Stimulated activated CD8-positive, alpha-beta memory T cell treated with anti-CD3 and anti-CD28 coated beads, Interleukin-7, amount 100 ng/mL, for 48 hours (primary cell): ENCODE results near the gene MAPK7.
"Not testable (repeated sequence)": the region's sequence is repeated elsewhere in the genome, so short reads cannot be mapped to it uniquely, and the experiment has no call there.

ENCODE experiments used
- DNase-seq, 2 donors: peaks; one replicate each; pipeline ENCODE4 v3.0.0-alpha.2; 2020; ENCODE audit warnings: low read depth in 1 of 2; ENCODE audit errors: extremely low read depth in 1 of 2

The MAPK7 gene

DNA sequence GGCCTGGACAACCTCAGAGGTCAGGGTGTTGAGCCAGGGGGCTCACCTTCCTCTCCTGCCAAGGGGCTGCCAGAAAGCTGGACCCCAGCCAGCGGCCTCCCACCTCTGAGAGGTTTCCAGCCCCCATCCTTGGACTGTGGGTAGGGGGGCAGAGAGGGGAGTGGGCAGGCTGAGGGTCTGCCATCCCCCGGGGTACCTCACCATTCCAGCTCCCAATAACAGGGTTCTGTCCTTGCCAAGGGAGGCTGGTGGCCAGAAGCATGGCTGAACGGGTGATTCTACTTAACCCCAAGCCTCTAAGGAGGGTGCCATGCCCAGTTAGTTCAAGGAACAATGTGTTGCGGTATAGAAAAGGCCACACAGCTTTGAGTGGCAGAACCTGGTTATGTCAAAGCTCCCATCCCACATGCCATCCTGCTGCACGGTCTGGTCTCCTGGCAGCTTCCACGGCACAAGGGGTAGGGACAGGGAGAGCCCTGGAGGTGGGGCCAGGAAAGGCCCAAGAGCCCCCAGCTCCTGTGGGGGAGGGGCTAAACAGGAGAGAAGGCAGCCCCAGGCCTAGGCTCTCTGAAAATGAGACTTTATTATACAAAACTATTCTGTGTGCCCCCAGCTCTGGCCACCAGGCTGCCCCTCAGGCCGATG, 35.6 kb upstream of the MAPK7 start:
- DNase-seq: no peak

DNA sequence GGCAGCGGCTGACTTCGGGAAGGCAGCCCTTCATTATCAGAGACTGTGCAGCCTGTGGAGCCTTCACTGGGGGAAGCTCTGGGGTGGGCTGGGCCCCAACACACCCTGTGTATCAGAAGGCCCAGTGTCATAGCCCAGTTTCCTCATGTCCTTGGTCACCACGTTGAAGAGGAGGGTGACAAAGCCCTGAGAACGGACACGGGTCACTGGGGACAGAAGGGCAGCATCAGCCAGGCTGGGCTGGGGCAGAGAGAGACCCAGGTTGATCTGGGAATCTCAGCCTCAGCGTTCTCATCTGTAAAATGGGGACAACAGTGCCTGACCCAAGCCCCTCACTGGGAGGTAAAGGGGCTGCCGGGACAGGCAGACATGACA, 35.1 kb upstream of the MAPK7 start:
- DNase-seq: no peak

DNA sequence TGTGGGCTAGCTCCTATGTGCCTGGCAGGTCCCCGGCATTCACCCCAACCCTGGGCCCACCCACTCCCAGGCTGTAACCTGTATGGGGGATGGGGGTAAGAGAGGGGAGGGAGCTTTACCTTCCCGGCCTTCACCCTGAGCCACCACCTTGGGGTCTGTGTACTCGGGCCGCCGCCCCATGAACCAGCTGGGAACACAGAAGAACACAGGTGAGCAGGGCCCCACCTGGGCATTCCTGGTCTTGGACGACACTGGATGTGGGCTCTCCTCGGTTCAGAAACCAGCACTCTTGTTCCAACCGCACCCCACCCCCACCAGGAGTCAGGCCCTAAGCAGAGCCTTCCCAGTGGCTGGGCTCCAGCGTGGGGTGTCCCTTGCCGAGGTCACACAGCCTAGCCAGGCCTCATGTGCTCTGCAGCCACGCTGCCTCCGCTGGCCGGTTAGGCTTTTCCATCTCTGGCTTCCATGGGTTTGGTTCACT, 34.6 kb upstream of the MAPK7 start:
- no peak for DNase-seq

- DNase-seq: no peak
Observed at GRCh38 chr17:19344311-19345066, 33.8 kb upstream of the MAPK7 start.

- DNase-seq: no peak
Observed at GRCh38 chr17:19345067-19345460, 33.2 kb upstream of the MAPK7 start.

DNA sequence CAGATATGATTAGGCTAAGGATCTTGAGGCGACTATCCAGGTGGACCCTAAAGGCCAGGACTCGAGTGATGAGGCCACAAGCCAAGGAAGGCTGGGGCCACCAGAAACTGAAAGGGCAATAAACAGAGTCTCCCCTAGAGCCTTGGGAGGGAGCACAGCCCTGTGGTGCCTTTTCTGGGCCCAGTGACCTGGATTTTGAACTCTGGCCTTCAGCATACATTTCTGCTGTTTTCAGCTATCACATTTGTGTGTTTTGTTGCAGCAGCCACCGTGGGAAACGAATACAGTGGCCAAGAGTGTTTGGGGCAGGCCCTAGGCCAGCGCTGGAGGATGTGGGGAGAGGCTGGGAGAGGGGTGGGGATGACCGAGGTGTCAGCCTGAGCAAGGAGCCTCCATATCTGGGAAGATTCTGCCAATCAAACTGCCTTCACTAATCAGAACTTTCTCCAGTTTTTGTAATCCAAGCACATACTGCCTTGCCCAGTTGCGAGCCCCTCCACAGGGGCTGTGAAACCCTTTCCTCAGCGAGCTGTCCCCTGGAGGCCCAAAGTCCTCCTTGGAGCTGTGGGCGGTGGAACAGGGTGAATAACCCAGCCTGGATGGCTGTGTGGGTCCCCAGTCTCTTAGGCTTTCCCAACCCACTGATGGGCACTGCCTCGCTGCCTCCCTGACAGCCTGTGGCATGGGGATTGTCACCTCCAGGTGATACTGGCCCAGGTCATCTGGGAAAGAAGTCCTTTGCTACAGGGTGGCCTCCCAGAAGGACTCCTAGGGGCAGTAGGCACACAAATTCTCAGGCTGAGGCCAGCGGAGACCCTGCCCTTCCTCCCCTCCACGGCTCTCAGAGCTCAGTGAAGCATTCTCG, 32.6 kb upstream of the MAPK7 start:
- DNase-seq: no peak

GRCh38 chr17:19346351-19347255, 31.7 kb upstream of the MAPK7 start:
- no peak for DNase-seq

GRCh38 chr17:19347323-19348080, 30.8 kb upstream of the MAPK7 start:
- no peak for DNase-seq

DNA sequence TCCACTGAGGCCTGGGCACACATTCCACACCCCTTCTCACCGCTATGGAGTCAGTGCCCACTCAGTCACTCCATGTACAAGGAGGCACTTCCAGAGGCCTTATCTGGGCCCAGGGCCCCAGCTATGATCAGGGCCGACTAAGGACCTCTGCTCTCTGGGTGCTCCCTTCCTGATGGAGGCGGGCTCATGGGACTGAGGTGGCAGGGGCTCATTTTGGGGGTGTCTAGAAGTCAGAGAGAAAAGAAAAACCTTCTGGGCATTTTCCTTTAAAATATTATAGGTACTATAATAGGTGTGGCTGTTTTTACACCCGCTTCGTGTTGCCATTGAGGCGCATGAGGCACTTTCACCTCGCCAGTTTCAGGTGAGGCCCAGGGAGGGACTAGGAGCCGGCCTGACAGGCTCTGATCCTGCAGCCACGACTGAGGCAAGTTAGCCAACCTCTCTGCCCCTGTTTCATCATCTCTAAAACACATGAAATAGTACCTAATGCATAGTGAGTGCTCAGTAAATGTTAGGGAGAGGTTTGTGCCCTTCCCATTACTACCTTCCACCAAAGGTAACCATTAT, 30.1 kb upstream of the MAPK7 start:
- DNase-seq: no peak

DNA sequence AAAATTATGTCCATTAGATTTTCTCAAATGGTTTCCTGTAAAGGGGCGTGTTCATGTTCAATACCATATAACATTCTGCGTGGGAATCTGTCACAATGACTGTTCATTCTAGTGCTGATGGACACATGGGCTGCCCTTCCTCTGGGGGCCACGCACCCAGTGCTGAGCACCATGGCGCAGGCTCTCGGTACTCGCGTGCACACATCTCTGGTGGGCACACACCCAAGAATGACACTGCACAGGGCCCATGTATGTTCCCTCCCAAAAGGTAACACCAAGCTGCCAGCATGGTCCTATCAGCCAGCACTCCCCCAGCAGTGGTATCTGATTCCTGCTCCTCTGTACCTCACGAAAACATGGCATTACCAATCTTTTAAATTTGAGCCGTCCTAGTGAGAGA, 29.5 kb upstream of the MAPK7 start:
- DNase-seq: no peak

GRCh38 chr17:19353401-19353800, 24.9 kb upstream of the MAPK7 start:
- not testable (repeated sequence) for DNase-seq

GRCh38 chr17:19354748-19355147, 23.6 kb upstream of the MAPK7 start:
- no peak for DNase-seq

DNA sequence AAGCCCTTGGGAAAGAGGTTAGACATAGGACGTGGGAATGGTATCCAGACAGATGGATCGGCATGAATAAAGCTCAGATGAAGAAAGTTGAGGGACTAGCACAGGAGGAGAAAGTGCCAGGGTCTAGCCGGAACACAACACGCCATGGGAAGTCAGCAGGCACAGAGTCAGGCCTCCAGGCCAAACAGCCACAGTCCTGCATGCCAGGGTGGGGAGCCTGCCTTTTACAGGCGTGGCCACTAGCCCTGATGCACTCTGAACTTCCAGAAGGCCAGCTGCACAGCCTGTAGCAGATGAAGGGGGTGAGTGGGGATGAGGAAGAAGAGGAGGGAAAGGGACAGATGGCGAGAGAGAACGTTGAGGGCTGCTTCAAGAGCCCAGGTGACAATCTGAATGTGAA, 20.9 kb upstream of the MAPK7 start:
- no peak for DNase-seq

DNA sequence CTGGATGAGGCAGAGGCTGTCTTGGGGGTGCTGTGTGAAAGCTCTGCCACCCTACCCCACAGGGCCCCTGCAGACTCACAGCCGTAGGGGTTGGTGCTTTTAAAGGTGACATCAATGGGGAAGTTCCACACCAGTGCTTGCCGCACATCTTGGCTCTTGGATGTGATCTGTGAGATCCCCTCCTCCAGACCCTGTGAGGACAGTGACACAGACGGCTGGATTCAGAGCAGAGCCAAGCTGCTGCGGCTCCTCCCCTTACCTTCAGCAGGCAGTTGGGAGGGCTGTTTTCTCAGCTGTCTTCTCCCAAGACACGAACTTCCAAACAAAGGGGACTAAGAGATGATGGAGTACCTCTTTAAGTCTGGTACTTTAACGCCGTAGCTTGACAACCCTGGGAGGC, 20.5 kb upstream of the MAPK7 start:
- DNase-seq: no peak

DNA sequence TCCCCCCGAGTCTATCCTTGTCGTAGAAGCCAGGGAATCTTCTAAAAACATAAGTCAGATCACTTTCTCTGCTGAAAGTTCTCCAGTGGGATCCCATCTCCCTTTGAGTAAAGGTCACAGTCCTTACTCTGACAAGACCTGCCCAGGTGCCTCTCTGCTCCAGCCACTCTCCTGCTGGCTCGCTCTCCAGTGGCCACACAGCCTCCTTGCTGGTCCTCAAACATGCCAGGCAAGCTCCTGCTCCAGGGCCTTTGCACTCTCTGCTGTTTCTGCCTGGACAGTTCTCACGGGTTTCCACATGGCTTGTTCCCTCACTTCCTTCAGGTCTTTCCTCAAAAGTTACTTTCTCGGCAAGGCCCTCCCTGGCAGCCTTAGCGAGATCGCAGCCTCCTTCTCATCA, 19.1 kb upstream of the MAPK7 start:
- DNase-seq: no peak

- no peak for DNase-seq
Observed at GRCh38 chr17:19359856-19360255, 18.4 kb upstream of the MAPK7 start.

DNA sequence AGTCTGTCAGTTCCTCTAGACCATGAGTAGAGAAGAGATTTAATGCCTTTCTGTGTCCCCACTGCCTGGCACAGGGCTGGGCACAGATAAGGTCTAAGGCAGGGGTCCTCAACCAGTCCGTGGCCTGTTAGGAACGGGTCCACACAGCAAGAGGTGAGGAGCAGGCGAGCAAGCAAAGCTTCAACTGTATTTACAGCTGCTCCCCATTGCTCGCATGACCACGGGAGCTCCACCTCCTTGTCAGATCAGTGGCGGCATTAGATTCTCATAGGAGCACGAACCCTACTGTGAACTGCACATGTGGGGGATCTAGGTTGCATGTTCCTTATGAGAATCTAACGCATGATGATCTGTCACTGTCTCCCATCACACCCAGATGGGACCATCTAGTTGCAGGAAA, 17.5 kb upstream of the MAPK7 start:
- no peak for DNase-seq

- DNase-seq: no peak
Observed at GRCh38 chr17:19361326-19361725, 17.0 kb upstream of the MAPK7 start.

DNA sequence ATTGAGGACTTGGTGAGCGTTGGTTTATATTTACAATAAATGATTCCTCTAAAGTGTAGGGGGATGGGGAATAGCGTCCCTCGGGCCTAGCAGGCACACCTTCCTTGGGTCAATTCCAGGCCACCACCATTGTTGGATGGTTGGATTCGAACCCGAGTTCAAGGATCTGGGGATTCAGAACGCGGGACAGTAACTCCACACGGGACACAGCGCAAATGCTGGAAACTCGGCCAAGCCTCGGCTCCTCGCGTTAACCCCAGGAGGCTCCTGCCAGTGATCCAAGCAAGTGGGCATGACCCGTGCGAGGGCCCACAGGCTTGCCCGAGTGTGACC, 16.4 kb upstream of the MAPK7 start:
- DNase-seq: no peak
